NCI-H2107 treated with DMSO at 0.1 percent for 48 hours (cell line): Measurements from ENCODE around the gene UBQLN3.

ENCODE experiments used
- DNase-seq: peaks from one replicate; lab custom pipeline; 2025; ENCODE audit not compliant: unreplicated experiment; lab: John Stamatoyannopoulos, UW

Gene UBQLN3

DNA sequence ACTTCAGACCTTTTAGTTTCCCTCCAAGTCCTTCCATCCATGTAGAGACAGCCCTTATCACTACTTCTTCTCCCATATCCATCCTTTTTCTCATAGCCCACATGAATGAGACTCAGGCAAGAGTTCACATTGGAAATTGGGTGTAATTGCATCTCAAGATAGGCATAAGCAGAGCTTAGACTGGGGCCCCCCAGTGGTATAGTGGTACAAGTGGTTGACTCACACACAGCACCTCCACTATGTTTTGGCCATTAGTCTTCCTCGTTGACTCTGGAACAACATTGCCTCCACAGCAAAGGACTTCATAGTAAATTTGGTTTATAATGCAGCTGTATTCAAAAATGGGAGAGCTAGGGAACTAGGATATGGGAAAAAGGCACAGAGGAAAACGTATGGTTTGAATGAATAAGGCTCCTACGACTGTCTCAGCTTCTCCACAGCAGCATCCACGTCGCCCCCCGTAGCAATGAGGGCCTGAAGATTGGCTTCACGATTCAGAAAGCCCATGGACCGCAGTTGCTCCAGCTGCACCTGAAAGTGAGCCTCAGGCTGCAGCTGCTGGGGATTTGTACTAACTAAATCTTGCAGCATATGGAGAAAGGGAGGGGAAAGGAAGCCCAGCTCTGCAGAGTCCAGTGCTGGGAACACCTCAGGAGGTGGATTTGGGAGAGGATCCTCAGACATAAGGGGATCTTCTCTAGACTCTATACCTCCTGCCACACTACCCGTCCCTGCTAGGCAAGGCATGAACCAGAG is 2.4 kb downstream of the UBQLN3 start:
- DNase-seq: no peak

DNA sequence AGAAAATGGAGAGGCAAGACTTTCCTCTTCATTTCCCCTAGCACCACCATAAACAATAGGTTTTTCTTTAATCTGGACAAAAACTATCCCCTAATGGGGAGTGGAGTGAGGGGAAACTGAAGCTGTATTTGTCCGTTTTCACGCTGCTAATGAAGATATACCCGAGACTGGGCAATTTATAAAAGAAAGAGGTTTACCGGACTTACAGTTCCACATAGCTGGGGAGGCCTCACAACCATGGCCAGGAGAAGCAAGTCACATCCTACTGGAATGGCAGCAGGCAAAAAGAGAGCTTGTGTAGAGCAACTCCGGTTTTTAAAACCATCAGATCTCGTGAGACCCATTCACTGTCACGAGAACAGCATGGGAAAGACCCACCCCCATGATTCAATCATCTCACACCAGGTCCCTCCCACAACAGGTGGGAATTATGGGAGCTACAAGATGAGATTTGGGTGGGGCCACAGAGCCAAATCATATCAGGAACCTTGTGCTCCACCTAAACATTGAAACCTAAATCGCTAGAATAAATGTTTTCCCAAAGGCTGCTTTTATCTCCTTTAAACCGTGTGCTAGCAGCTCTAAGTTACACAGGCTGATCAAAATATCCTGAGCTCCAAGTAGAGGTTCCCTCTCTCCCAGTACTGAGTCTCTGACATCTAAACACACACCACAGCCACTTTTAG is 4.3 kb downstream of the UBQLN3 start:
- no peak for DNase-seq

DNA sequence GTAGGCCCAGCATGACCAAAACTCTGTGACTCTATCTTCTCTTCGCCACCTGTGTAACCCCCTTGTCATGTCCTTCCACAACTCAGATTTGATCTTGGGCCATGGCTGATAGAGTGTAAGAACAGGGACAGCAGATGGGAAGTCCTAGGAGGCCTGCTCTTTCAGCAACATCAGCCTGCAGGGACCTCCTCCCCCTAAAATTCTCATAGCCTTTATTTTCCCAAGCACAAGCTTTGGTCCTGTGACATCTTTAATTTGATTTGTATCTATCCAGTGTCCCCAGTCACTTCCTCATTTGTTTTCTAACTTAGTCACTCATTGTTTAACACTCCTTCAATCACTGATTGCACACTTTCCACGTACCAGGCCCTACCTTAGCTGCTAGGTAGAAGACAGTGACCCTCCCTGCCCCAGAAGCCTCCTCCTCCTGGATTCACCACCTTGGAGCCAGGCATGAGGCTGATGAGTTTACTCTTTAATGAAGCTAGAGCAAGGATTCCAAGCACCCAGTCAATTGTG is 5.3 kb downstream of the UBQLN3 start:
- DNase-seq: no peak

DNA sequence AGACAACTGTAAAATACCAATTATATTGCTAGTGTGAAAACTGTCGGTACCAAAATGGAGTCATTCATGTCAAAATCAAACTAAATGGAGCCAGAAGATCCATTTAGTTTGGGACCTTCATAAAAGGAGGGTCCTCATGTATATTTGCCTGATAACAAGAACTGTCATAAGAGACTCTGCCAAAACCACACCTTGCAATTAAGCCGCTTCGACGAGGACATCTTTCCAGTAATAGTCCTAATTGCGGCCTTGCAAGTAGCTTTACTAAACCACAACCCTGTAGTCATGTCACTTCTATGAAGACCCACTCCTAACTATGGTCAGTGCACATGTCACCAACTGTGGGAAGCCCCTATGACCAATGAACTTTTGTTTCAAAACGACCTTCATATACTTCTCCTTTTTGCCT is 9.4 kb downstream of the UBQLN3 start:
- no peak for DNase-seq

DNA sequence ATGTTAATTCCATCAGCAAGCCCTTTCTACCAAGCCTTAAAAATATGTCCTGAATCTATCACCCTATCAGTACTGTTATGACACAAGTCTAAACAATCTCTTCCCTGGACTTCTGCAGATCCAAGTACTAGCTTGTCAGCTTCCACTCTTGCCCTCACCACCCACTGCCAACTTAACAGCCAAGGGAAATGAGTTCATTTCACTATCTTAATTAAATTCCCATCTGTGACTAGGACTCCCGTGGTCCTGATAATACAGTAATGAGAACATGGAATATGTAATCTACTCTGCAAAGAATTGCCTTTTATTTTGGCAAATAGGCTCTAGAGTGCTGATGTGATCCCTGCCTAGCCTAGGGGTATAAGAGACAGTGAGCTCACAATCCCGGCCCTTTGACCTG is 10.1 kb downstream of the UBQLN3 start:
- DNase-seq: no peak

DNA sequence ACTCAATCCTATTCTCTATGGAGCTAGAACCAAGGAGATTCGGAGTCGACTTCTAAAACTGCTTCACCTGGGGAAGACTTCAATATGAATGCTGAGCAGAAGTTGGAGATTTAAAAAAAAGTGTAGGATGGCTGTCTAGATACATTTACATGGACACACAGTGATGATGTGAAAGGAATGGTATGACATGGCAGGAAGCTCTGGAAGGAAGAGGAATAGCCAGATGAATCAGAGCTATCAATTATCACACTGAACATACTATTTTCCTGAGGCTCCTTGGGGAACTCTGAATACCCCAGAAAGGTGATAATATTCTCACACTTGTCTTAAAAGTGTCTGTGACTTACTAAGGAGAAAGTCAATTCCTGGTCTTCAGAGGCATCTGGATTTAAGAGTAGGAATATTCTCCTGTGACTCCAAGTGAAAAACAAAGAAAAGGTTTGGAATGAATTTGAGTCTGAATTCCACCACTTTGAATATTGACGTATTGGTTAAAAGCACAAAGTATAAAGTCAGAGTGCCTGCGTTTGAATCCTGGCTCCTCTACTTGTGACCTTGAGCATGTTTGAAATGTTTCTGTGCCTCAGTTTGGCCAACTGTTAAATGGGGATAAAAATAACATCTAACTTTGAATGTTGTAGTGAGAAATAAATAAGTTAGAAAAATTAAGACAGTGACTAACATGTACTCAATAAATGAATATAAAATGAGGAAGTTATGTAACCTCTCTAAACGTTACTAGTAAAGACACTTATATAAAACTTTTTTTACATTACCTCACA is 20.0 kb downstream of the UBQLN3 start:
- DNase-seq: no peak

DNA sequence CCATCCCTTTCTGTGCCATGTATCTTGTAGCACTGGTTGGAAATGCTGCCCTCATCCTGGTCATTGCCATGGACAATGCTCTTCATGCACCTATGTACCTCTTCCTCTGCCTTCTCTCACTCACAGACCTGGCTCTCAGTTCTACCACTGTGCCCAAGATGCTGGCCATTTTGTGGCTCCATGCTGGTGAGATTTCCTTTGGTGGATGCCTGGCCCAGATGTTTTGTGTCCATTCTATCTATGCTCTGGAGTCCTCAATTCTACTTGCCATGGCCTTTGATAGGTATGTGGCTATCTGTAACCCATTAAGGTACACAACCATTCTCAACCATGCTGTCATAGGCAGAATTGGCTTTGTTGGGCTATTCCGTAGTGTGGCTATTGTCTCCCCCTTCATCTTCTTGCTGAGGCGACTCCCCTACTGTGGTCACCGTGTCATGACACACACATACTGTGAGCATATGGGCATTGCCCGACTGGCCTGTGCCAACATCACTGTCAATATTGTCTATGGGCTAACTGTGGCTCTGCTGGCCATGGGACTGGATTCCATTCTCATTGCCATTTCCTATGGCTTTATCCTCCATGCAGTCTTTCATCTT is 20.9 kb downstream of the UBQLN3 start:
- no peak for DNase-seq

DNA sequence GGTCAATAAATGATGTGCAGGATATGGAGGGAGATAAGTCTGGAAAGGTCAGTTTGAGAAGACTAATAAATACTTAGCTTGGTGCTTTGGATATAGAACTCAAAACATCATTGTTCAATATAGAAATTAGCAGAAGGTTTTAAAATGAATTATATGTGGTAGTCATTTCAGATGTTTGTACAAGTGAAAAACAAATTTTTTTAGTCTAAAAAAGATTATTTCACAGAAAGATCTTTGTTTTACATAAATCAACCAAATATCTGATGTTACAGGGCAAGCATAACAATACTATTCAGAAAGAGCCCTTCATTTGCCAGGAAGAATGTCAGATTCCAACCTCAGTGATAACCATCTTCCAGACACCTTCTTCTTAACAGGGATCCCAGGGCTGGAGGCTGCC is 21.4 kb downstream of the UBQLN3 start, which contains the start of gene OR52D1:
OR52D1 (plus strand) TSS at position 301 of the 400 bp plus-strand sequence; CDS start at position 323, 22 bp downstream.
- no peak for DNase-seq

DNA sequence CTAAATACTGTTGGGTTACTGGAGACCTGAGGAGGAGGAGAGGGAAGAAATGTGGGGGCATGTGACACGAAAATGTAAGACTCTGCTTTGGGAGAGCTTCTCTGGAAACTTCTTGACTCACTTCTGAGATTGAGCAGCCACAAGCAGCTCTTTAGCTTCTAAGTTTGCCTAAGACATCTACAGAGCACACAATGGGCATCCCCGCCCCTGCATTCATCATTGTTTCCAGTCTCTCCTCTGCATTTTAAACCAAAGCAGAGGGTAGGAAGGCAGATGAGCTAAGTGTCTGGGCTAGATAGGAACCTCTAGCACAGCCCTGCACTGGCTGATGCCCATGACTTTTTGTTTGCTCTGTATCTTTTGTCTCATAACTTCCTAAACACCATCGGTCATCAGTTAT is 23.3 kb downstream of the UBQLN3 start:
- DNase-seq: no peak

DNA sequence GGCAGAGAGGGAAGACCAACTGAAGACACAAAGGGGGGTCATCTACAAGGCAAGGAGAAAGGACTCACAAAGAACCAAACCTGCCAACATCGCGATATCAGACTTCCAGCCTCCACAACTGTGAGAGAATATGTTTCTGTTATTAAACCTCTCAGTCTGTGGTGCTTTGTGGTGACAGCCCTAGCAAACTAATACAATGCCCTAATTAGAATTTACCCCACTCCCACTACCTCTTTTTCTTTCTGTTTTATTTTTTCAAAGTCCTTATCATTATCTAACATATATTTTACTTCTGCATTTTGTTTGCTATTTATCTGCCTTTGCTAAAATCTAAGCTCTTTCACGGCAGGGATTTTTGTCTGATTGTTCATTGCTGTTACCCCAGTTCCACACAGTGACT is 23.8 kb downstream of the UBQLN3 start:
- DNase-seq: no peak

DNA sequence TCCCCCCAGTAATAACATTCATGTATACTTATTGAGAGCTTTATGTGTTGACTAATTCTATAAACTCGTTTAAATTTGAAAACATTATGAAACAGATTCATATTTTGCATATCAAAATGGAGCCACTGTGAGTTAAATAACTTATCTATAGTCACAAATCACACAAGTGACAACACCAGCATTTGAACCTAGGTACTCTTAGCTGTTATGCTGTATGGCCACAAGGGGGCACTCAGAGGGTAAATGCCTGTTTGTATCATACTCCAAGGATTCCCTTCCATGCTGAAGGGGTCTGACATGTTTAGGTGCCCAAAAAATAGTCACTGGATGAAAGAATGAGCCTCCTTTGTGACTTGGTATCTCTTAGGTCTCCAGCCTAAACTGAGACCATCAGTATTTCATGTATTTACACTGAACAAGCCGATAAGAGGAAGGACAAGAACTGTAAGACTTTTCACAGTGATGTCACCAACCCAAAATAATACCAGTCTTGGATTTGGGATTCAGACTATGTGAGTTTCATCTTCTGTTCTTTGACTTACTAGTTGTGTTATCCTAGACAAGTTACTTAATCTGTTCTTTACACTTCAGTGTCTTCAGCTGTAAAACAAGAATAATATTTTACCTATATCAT is 33.5 kb downstream of the UBQLN3 start:
- peak; percentile 3 for DNase-seq

DNA sequence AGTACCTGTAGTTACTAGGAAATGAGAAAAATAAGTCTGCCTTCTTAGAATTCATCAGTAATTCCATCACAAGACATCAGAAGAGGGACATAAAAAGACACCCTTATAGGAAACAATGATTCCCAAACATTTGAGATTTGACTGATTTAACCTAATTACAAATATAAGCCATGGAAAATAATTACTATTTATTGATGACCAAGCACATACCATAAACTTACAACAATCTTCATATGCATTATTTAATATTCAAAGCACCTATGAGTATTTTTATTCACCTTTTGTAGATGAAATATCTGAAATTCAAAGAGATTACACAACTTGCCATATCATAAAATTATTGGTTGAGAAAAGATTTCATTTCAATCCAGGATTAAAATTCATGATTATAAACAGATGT is 35.8 kb downstream of the UBQLN3 start:
- DNase-seq: no peak

DNA sequence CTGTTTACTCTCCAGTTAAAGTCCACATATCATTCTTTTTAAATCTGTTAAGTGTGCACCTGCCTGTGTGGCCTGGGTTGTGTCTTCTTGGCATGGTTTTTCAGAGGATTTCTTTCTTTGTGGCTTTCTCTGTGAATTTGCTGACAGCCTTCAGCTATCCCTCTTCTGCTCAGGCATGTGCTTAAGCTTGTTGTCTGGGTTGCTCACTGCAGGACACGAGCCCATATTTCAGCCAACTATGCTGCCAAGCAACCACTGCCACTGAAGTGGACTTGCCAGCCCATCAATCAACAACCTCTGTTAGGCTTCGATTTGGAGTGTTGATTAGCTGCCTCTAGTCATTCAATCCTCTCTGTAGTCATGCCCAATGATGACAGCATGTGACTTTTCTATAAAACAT is 42.2 kb downstream of the UBQLN3 start:
- no peak for DNase-seq

DNA sequence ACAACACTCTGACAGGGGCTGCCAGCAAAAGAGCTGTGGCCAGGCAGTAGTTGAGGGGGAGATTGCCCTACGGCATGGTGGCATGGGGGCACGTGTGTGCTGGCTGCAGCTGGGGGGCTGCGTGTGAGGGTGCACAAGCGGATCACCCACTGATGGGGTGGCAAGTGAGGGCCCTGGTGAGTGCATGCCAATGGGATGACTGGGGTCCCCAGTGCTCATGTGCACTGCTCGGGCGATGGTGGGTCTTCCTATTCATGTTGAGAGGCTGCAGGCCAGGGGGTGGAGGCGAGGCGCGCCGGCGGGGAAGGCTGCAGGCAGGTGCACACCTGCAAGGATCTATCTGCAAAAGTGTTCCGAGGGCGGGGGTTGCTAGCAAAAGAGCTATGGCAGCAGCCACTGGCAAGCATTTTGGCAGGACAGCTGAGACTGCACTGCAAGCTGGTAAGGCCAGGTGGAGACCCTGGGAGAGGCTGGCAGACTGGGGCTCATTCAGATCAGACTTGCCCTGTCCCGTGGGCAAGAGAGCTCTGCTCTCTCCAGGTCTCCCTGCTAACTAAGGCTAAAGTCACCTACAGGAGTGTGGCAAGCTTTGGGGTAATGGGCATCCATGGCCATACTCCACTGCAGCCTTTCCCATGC is 48.7 kb downstream of the UBQLN3 start:
- no peak for DNase-seq
